HepG2 (cell line): ENCODE data around the gene FAM131C. TPM values are rescaled to one million over a fixed set of nuclear protein-coding genes. Genes with fewer than 3 reads are reported as not detected.

ENCODE experiments used
- ARID5B ChIP-seq: IDR thresholded peaks from 2 replicates; pipeline ENCODE4 v1.4.0; 2020; ENCODE audit warnings: mild to moderate bottlenecking, missing genetic modification reagents
- BRF2 ChIP-seq: sonication (generic); formaldehyde crosslinking; IDR thresholded peaks from 2 replicates; pipeline ENCODE4 v1.8.1; 2022; ENCODE audit warnings: mild to moderate bottlenecking, missing genetic modification reagents
- CCDC6 ChIP-seq: sonication (generic); formaldehyde crosslinking; IDR thresholded peaks from 2 replicates; pipeline ENCODE4 v1.8.1; 2022; ENCODE audit warnings: mild to moderate bottlenecking, missing genetic modification reagents, moderate library complexity
- IRF1 ChIP-seq: sonication (generic); formaldehyde crosslinking; IDR thresholded peaks from 2 replicates; pipeline ENCODE4 v1.4.0; 2020; ENCODE audit warnings: low read depth, mild to moderate bottlenecking, missing genetic modification reagents
- KDM6A ChIP-seq: IDR thresholded peaks from 2 replicates; pipeline ENCODE4 v1.6.1; 2016; ENCODE audit warnings: low read depth
- NR0B2 ChIP-seq: sonication (generic); formaldehyde crosslinking; IDR thresholded peaks from 2 replicates; pipeline ENCODE4 v1.4.0; 2020; ENCODE audit warnings: mild to moderate bottlenecking, missing genetic modification reagents
- SYNCRIP ChIP-seq: fragments of 200-400 bp; formaldehyde crosslinking; IDR thresholded peaks from 2 replicates; pipeline ENCODE4 v1.6.1; 2018; ENCODE audit warnings: mild to moderate bottlenecking, low read depth, low read length; ENCODE audit not compliant: insufficient read depth
- ZBTB38 ChIP-seq: sonication (generic); formaldehyde crosslinking; IDR thresholded peaks from 2 replicates; pipeline ENCODE4 v1.5.1; 2020; ENCODE audit warnings: mild to moderate bottlenecking, missing genetic modification reagents
- ZFX ChIP-seq: sonication (generic); formaldehyde crosslinking; IDR thresholded peaks from 2 replicates; pipeline ENCODE4 v1.4.0; 2020; ENCODE audit warnings: mild to moderate bottlenecking, low read depth, missing genetic modification reagents, moderate library complexity
- ZGPAT ChIP-seq: IDR thresholded peaks from 2 replicates; pipeline ENCODE4 v1.6.1; 2016; ENCODE audit warnings: mild to moderate bottlenecking
- ZMYM3 ChIP-seq: sonication (generic); formaldehyde crosslinking; IDR thresholded peaks from 2 replicates; pipeline ENCODE4 v1.5.1; 2020; ENCODE audit warnings: mild to moderate bottlenecking, missing genetic modification reagents
- ZNF3 ChIP-seq: IDR thresholded peaks from 2 replicates; pipeline ENCODE4 v1.7.0; 2017; ENCODE audit warnings: inconsistent platforms
- ZNF331 ChIP-seq: sonication (generic); formaldehyde crosslinking; IDR thresholded peaks from 2 replicates; pipeline ENCODE4 v1.4.0; 2020; ENCODE audit warnings: missing genetic modification reagents
- ZNF350 ChIP-seq: sonication (generic); formaldehyde crosslinking; IDR thresholded peaks from 2 replicates; pipeline ENCODE4 v1.4.0; 2020; ENCODE audit warnings: mild to moderate bottlenecking, low read depth, missing genetic modification reagents, borderline replicate concordance
- ZNF468 ChIP-seq: sonication (generic); formaldehyde crosslinking; IDR thresholded peaks from 2 replicates; pipeline ENCODE4 v1.8.0; 2022; ENCODE audit warnings: mild to moderate bottlenecking, moderate library complexity, missing genetic modification reagents
- ZNF549 ChIP-seq: sonication (generic); formaldehyde crosslinking; IDR thresholded peaks from 2 replicates; pipeline ENCODE4 v1.5.0; 2020; ENCODE audit warnings: missing genetic modification reagents
- ZNF609 ChIP-seq: sonication (generic); formaldehyde crosslinking; IDR thresholded peaks from 2 replicates; pipeline ENCODE4 v1.4.0; 2020; ENCODE audit warnings: mild to moderate bottlenecking, missing genetic modification reagents, borderline replicate concordance
- polyA plus RNA-seq, 8 experiments: library from polyadenylated mRNA; depleted of rRNA in 3 of 8; stranded (reverse) in 7 of 8; unstranded in 1 of 8; fragments of >200 nt; fragmentation: Illumina TruSeq in 4 of 8; extraction: Trizol in 4 of 8; gene quantifications; 2 replicates each; pipeline versions ENCODE4 v1.2.1 to v1.2.3, GENCODE V29; 2011 to 2016; ENCODE audit warnings: low read depth in 4 of 8, missing spikeins in 1 of 8, mixed read lengths in 1 of 8; ENCODE audit not compliant: insufficient read depth in 1 of 8
- total RNA-seq, 5 experiments: library from RNA; depleted of rRNA; stranded (reverse); fragments of >200 nt; fragmentation: Illumina TruSeq; extraction: Trizol; gene quantifications; 2 replicates each; pipeline ENCODE4 v1.2.3, GENCODE V29; 2016; ENCODE audit warnings: low read depth in 1 of 5

The FAM131C gene
- total and polyA plus RNA-seq, 2 of the 13 experiments (the other 11 are each of a cell fraction or from before 2014, with no cell fraction given), result 0.07 TPM; not detected in 1

GRCh38 chr1:16122350-16122881 is 49.0 kb upstream of the FAM131C start (continued):
- TF ChIP-seq ZGPAT (CRISPR knock-in tag) (no peak), BRF2 (CRISPR knock-in tag) (no peak), ZNF609 (no peak), KDM6A (CRISPR knock-in tag) (no peak), SYNCRIP (no peak), ZNF468 (CRISPR knock-in tag) (no peak), ZFX (CRISPR knock-in tag) (peak; percentile 38; the same call in 1 of the 2 replicates), ZNF3 (CRISPR knock-in tag) (no peak), ARID5B (CRISPR knock-in tag) (no peak), ZNF331 (CRISPR knock-in tag) (no peak), CCDC6 (CRISPR knock-in tag) (no peak), NR0B2 (no peak), ZBTB38 (CRISPR knock-in tag) (0 out of 2 replicates have a peak, but pooled peaks have one; percentile 31), ZMYM3 (no peak), ZNF350 (CRISPR knock-in tag) (no peak), IRF1 (CRISPR knock-in tag) (no peak), ZNF549 (CRISPR knock-in tag) (no peak)
